IMR-90 (cell line): ENCODE measurements around the gene RGS3. TPM values are rescaled to one million over a fixed set of nuclear protein-coding genes. Genes with fewer than 3 reads are reported as not detected.

Experiments used
- ATAC-seq: fragments of 200-7000 bp; cut with Tn5 transposase; 2 replicates; pipeline ENCODE4 v1.9.1; 2020; ENCODE audit warnings: low read depth, mild to moderate bottlenecking, moderate library complexity
- BruUV-seq: library from RNA; stranded (reverse); fragments of 400-500 nt; replicated peaks from 2 replicates; lab custom pipeline; 2021; lab: Mats Ljungman, UMichigan
- CTCF ChIA-PET: fragments of 300-600 bp; formaldehyde crosslinking; extraction: SDS; loops from one replicate; lab custom pipeline; 2021; ENCODE audit warnings: antibody characterized with exemption; lab: Yijun Ruan, JAX
- POLR2A ChIA-PET: fragments of 300-600 bp; sonication (Branson Sonifier 250); formaldehyde crosslinking; loops from one replicate; lab custom pipeline; 2022; ENCODE audit warnings: antibody characterized with exemption; ENCODE audit not compliant: unreplicated experiment; lab: Charles Lee
- DNase-seq: peaks from one replicate; pipeline ENCODE4 v3.0.0; 2013
- H2AFZ ChIP-seq: replicated peaks from 2 replicates; pipeline ENCODE3; 2013; ENCODE audit warnings: low read length, mild to moderate bottlenecking; ENCODE audit not compliant: poor library complexity
- H2AK5ac ChIP-seq: 2 replicates; pipeline ENCODE4 v1.6.1; 2013; ENCODE audit warnings: low read depth, low read length, inconsistent platforms
- H2AK9ac ChIP-seq: replicated peaks from 2 replicates; pipeline ENCODE3; 2013; ENCODE audit warnings: mild to moderate bottlenecking, low read depth, low read length, moderate library complexity; ENCODE audit not compliant: poor library complexity
- H2BK120ac ChIP-seq: 2 replicates; pipeline ENCODE4 v1.6.1; 2013; ENCODE audit warnings: low read depth, low read length, inconsistent platforms
- H2BK15ac ChIP-seq: 3 replicates; pipeline ENCODE4 v1.6.1; 2013; ENCODE audit warnings: low read depth, low read length, inconsistent platforms
- H2BK20ac ChIP-seq: 2 replicates; pipeline ENCODE4 v1.6.1; 2013; ENCODE audit warnings: low read depth, mild to moderate bottlenecking, inconsistent platforms, low read length, moderate library complexity
- H2BK5ac ChIP-seq: 2 replicates; pipeline ENCODE4 v1.6.1; 2013; ENCODE audit warnings: mild to moderate bottlenecking, low read depth, low read length, inconsistent platforms; ENCODE audit not compliant: poor library complexity, severe bottlenecking
- H3K14ac ChIP-seq: replicated peaks from 2 replicates; pipeline ENCODE4 v1.6.1; 2013; ENCODE audit warnings: low read depth, low read length, inconsistent platforms
- H3K18ac ChIP-seq: 2 replicates; pipeline ENCODE4 v1.6.1; 2013; ENCODE audit warnings: low read depth, low read length, control low read depth
- H3K23ac ChIP-seq: 2 replicates; pipeline ENCODE4 v1.6.1; 2013; ENCODE audit warnings: low read depth, low read length, inconsistent platforms
- H3K27ac ChIP-seq: 2 replicates; pipeline ENCODE4 v1.5.1; 2013; ENCODE audit warnings: mild to moderate bottlenecking, control low read depth, low read length; ENCODE audit not compliant: insufficient read depth
- H3K27me3 ChIP-seq: 2 replicates; pipeline ENCODE4 v1.6.1; 2013; ENCODE audit warnings: low read length; ENCODE audit not compliant: control insufficient read depth, insufficient read depth
- H3K36me3 ChIP-seq: 2 replicates; pipeline ENCODE4 v1.6.1; 2013; ENCODE audit warnings: low read length, mixed read lengths; ENCODE audit not compliant: control insufficient read depth, insufficient read depth
- H3K4ac ChIP-seq: 2 replicates; pipeline ENCODE4 v1.6.1; 2013; ENCODE audit warnings: low read depth, low read length, inconsistent platforms
- H3K4me1 ChIP-seq: 2 replicates; pipeline ENCODE4 v1.6.1; 2013; ENCODE audit warnings: low read length, mixed read lengths; ENCODE audit not compliant: control insufficient read depth, insufficient read depth
- H3K4me2 ChIP-seq: 2 replicates; pipeline ENCODE4 v1.6.1; 2013; ENCODE audit warnings: low read depth, mild to moderate bottlenecking, control low read depth, low read length, moderate library complexity
- H3K4me3 ChIP-seq: 2 replicates; pipeline ENCODE4 v1.5.1; 2013; ENCODE audit warnings: low read depth, mild to moderate bottlenecking, control low read depth, low read length, moderate library complexity; ENCODE audit not compliant: insufficient read depth
- H3K56ac ChIP-seq: 2 replicates; pipeline ENCODE4 v1.6.1; 2013; ENCODE audit warnings: low read length, inconsistent platforms; ENCODE audit not compliant: insufficient read depth; ENCODE audit errors: extremely low read depth
- H3K79me1 ChIP-seq, 2 experiments: 2 replicates each; pipeline ENCODE4 v1.6.1; 2013; ENCODE audit warnings: low read length in 2 of 2, inconsistent platforms in 1 of 2, low read depth in 1 of 2
- H3K9ac ChIP-seq: 2 replicates; pipeline ENCODE4 v1.6.1; 2013; ENCODE audit warnings: low read depth, low read length, control low read depth
- H3K9me1 ChIP-seq: 2 replicates; pipeline ENCODE4 v1.6.1; 2013; ENCODE audit warnings: low read length, inconsistent platforms; ENCODE audit not compliant: insufficient read depth
- H3K9me3 ChIP-seq: 2 replicates; pipeline ENCODE4 v1.6.1; 2013; ENCODE audit warnings: low read length; ENCODE audit not compliant: control insufficient read depth, insufficient read depth
- H4K20me1 ChIP-seq: 2 replicates; pipeline ENCODE4 v1.6.1; 2013; ENCODE audit warnings: low read length, inconsistent platforms; ENCODE audit not compliant: insufficient read depth
- H4K5ac ChIP-seq: 2 replicates; pipeline ENCODE4 v1.6.1; 2013; ENCODE audit warnings: mild to moderate bottlenecking, low read depth, low read length, control low read depth
- H4K8ac ChIP-seq, 2 experiments: 2 replicates each; pipeline ENCODE4 v1.6.1; 2013; ENCODE audit warnings: low read depth in 2 of 2, low read length in 2 of 2, control low read depth in 1 of 2, inconsistent platforms in 1 of 2
- H4K91ac ChIP-seq: 2 replicates; pipeline ENCODE4 v1.6.1; 2013; ENCODE audit warnings: low read depth, low read length, inconsistent platforms; ENCODE audit not compliant: insufficient read depth
- CEBPB ChIP-seq: IDR thresholded peaks from 2 replicates; pipeline ENCODE4 v1.6.1; 2012; ENCODE audit warnings: low read depth, low read length, improper control_type of control experiment
- CHD1 ChIP-seq: IDR thresholded peaks from 2 replicates; pipeline ENCODE4 v1.6.1; 2012; ENCODE audit warnings: low read depth, low read length, improper control_type of control experiment
- FOS ChIP-seq: fragments of 150-350 bp; IDR thresholded peaks from 2 replicates; pipeline ENCODE4 v1.6.1; 2016; ENCODE audit warnings: low read depth, low read length
- MAFK ChIP-seq: IDR thresholded peaks from 2 replicates; pipeline ENCODE4 v1.6.1; 2012; ENCODE audit warnings: low read depth, low read length, improper control_type of control experiment
- MAZ ChIP-seq: IDR thresholded peaks from 2 replicates; pipeline ENCODE4 v1.6.1; 2012; ENCODE audit warnings: low read depth, mild to moderate bottlenecking, low read length, improper control_type of control experiment, moderate library complexity, borderline replicate concordance
- MXI1 ChIP-seq: IDR thresholded peaks from 2 replicates; pipeline ENCODE4 v1.6.1; 2012; ENCODE audit warnings: low read depth, mild to moderate bottlenecking, low read length, moderate library complexity, borderline replicate concordance
- NFE2L2 ChIP-seq: fragments of 150-350 bp; IDR thresholded peaks from 2 replicates; pipeline ENCODE4 v1.6.1; 2016; ENCODE audit warnings: low read depth, mild to moderate bottlenecking, low read length
- POLR2A ChIP-seq: IDR thresholded peaks from 2 replicates; pipeline ENCODE4 v1.6.1; 2012; ENCODE audit warnings: mild to moderate bottlenecking, low read depth, low read length
- RAD21 ChIP-seq: IDR thresholded peaks from 2 replicates; pipeline ENCODE4 v1.6.1; 2012; ENCODE audit warnings: low read length, improper control_type of control experiment
- WGBS, 2 experiments: methylation state at CpG; one replicate each; pipeline versions ENCODE4 v1.1.5 to v1.1.7; 2013; ENCODE audit warnings: missing lambda C conversion rate in 2 of 2; ENCODE audit not compliant: insufficient read length in 1 of 2; ENCODE audit errors: extremely low coverage in 2 of 2; 5-methylcytosine and 5-hydroxymethylcytosine counted together
- dilution Hi-C: fragments of 300-500 bp; cut with HindIII; formaldehyde crosslinking; loops from one replicate; pipeline ENCODE4 v1.14.3; 2018; ENCODE audit warnings: low sequenced_read_pairs; ENCODE audit not compliant: unreplicated experiment
- in situ Hi-C: fragments of 300-500 bp; cut with MboI; formaldehyde crosslinking; loops from 3 replicates; pipeline ENCODE4 v1.14.3; 2019; ENCODE audit warnings: low sequenced_read_pairs, inconsistent platforms, mixed read lengths
- intact Hi-C: fragments of 100-400 bp; cut with micrococcal nuclease; formaldehyde crosslinking; loops from 2 replicates; pipeline ENCODE4 v1.10.0; 2022
- polyA plus RNA-seq, 3 experiments: library from polyadenylated mRNA; depleted of rRNA; stranded (reverse); fragments of >200 nt; gene quantifications; 2 replicates each; pipeline ENCODE4 v1.2.3, GENCODE V29; 2012; ENCODE audit warnings: low replicate concordance in 1 of 3
- total RNA-seq: library from RNA; depleted of rRNA; stranded (reverse); fragments of >200 nt; gene quantifications from 2 replicates; pipeline ENCODE4 v1.2.3, GENCODE V29; 2012
- TF ChIP-seq, protein P1 (sequence below): conservative IDR thresholded peaks from 2 replicates; pipeline ENCODE4 v1.5.1; 2012; ENCODE audit warnings: mild to moderate bottlenecking, low read depth, low read length, improper control_type of control experiment
- TF ChIP-seq, protein P2 (sequence below): fragments of 150-350 bp; IDR thresholded peaks from 2 replicates; pipeline ENCODE4 v1.6.1; 2017; ENCODE audit warnings: mild to moderate bottlenecking, antibody characterized with exemption, low read length, low read depth
- TF ChIP-seq, protein P3 (sequence below): fragments of 150-350 bp; IDR thresholded peaks from 2 replicates; pipeline ENCODE4 v1.6.1; 2016; ENCODE audit warnings: low read depth, mild to moderate bottlenecking, low read length, moderate library complexity, borderline replicate concordance

Gene RGS3
- total and polyA plus RNA-seq, 2 of the 4 experiments (the other 2 are of a cell fraction), result 51.8 to 65.6 TPM

DNA sequence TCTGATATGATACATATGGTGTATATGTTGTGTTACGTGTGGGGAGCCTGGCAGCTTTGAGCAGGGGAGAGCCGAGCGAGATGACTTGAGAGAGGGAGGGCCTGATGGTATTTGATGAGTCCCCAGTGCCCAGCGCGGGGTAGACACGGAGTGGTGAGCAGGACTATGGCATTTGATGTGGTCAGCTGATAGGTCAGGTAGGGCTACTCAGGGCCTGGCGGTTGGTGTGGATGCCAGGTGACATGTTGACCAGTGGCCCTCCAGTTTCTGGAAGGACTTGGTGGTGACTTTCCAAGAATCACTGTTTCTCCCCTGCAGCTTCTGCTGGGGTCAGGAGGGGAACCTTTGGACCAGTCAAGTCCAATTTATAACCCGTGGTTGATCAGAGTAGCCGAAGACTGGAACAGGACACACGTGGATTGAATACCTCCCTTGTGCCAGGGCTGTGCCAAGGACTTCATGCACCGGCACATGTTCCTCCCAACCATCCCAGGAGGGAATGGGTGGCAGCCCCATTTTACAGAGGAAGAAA is 148.8 kb downstream of the RGS3 start:
- TF ChIP-seq NFE2L2, result no peak
- TF ChIP-seq MAFK, result no peak
- TF ChIP-seq CEBPB, result no peak
- no peak for TF ChIP-seq MXI1
- TF ChIP-seq, protein P1, sequence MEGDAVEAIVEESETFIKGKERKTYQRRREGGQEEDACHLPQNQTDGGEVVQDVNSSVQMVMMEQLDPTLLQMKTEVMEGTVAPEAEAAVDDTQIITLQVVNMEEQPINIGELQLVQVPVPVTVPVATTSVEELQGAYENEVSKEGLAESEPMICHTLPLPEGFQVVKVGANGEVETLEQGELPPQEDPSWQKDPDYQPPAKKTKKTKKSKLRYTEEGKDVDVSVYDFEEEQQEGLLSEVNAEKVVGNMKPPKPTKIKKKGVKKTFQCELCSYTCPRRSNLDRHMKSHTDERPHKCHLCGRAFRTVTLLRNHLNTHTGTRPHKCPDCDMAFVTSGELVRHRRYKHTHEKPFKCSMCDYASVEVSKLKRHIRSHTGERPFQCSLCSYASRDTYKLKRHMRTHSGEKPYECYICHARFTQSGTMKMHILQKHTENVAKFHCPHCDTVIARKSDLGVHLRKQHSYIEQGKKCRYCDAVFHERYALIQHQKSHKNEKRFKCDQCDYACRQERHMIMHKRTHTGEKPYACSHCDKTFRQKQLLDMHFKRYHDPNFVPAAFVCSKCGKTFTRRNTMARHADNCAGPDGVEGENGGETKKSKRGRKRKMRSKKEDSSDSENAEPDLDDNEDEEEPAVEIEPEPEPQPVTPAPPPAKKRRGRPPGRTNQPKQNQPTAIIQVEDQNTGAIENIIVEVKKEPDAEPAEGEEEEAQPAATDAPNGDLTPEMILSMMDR, result no peak
- TF ChIP-seq RAD21, result no peak
- TF ChIP-seq POLR2A, result no peak
- TF ChIP-seq MAZ, result no peak
- no peak for TF ChIP-seq FOS
- TF ChIP-seq, protein P2, sequence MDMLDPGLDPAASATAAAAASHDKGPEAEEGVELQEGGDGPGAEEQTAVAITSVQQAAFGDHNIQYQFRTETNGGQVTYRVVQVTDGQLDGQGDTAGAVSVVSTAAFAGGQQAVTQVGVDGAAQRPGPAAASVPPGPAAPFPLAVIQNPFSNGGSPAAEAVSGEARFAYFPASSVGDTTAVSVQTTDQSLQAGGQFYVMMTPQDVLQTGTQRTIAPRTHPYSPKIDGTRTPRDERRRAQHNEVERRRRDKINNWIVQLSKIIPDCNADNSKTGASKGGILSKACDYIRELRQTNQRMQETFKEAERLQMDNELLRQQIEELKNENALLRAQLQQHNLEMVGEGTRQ, result no peak
- TF ChIP-seq CHD1, result no peak
- TF ChIP-seq, protein P3, sequence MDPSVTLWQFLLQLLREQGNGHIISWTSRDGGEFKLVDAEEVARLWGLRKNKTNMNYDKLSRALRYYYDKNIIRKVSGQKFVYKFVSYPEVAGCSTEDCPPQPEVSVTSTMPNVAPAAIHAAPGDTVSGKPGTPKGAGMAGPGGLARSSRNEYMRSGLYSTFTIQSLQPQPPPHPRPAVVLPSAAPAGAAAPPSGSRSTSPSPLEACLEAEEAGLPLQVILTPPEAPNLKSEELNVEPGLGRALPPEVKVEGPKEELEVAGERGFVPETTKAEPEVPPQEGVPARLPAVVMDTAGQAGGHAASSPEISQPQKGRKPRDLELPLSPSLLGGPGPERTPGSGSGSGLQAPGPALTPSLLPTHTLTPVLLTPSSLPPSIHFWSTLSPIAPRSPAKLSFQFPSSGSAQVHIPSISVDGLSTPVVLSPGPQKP, result no peak
- H4K91ac ChIP-seq, result no peak overlapping the region
- no peak overlapping the region for H2BK5ac ChIP-seq
- no peak overlapping the region for H3K4ac ChIP-seq
- H3K23ac ChIP-seq, result no peak overlapping the region
- H3K4me3 ChIP-seq, result no peak overlapping the region
- ChIA-PET CTCF (no interaction called here), POLR2A (no interaction called here)
- H4K8ac ChIP-seq, result no peak overlapping the region
- no peak overlapping the region for H3K18ac ChIP-seq
- H4K5ac ChIP-seq, result no peak overlapping the region
- DNase-seq, result no peak
- dilution Hi-C loops (no loop called here), intact Hi-C loops (no loop called here), in situ Hi-C loops (no loop called here)
- no peak overlapping the region for H2AK9ac ChIP-seq
- no peak overlapping the region for H3K27ac ChIP-seq
- H3K9me1 ChIP-seq, result peaks cover 28% of the 10 kb centered on the region
- no peak overlapping the region for H2BK120ac ChIP-seq
- no peak overlapping the region for H3K14ac ChIP-seq
- no peaks in the 10 kb centered on the region for H3K27me3 ChIP-seq
- no peak overlapping the region for H3K56ac ChIP-seq
- no peak overlapping the region for H3K9ac ChIP-seq
- no peaks in the 10 kb centered on the region for H4K20me1 ChIP-seq
- no peaks in the 10 kb centered on the region for H3K9me3 ChIP-seq
- no TSS peak for BruUV-seq
- H3K36me3 ChIP-seq, result no peaks in the 10 kb centered on the region
- no peak overlapping the region for H2BK20ac ChIP-seq
- no peak for ATAC-seq
- peaks cover 26% of the 10 kb centered on the region for H3K4me1 ChIP-seq
- no peak overlapping the region for H2AFZ ChIP-seq
- peak overlapping the region; percentile 58 for H2AK5ac ChIP-seq
- 82% methylated on average over 9 of the region's 11 CpGs; no CpG with 5 or more reads in 1 of the 2 experiments for WGBS, 2 experiments
- H3K79me1 ChIP-seq, result peaks cover 0 to 5% of the 10 kb centered on the region in 2 experiments; a peak in 1 of 4 replicates
- H2BK15ac ChIP-seq, result no peak overlapping the region
- no peak overlapping the region for H3K4me2 ChIP-seq
